Astrocyte (in vitro differentiated cells and primary cell): Measurements from ENCODE around the gene RSRP1.
"Not testable (repeated sequence)": the region's sequence is repeated elsewhere in the genome, so short reads cannot be mapped to it uniquely, and the experiment has no call there.

ENCODE experiments used
- EZH2 ChIP-seq: IDR thresholded peaks from 2 replicates; pipeline ENCODE4 v1.6.1; 2012; ENCODE audit warnings: mild to moderate bottlenecking, low read length, inconsistent platforms; ENCODE audit not compliant: insufficient read depth
- TF ChIP-seq, protein P1 (sequence below): IDR thresholded peaks from 2 replicates; pipeline ENCODE4 v1.5.1; 2011; ENCODE audit warnings: low read depth, mild to moderate bottlenecking, inconsistent platforms, low read length, moderate library complexity; ENCODE audit not compliant: insufficient read depth

DNA sequence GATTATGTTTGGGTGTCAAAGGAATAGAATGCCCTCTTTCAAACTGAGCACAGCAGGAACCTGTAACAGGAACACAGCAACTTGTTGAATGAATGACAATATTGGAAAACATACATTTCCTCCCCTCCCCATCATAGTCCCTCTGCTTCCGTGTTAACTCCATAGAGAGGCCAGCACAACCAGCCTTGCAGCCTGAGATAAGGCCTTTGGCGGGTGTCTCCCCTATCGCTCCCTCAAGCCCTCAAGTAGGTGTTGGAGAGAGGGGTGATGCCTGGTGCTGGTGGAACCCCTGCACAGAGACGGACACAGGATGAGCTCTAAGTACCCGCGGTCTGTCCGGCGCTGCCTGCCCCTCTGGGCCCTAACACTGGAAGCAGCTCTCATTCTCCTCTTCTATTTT, 25.0 kb upstream of the RSRP1 start, which contains the start of gene RHD:
- TF ChIP-seq, protein P1, sequence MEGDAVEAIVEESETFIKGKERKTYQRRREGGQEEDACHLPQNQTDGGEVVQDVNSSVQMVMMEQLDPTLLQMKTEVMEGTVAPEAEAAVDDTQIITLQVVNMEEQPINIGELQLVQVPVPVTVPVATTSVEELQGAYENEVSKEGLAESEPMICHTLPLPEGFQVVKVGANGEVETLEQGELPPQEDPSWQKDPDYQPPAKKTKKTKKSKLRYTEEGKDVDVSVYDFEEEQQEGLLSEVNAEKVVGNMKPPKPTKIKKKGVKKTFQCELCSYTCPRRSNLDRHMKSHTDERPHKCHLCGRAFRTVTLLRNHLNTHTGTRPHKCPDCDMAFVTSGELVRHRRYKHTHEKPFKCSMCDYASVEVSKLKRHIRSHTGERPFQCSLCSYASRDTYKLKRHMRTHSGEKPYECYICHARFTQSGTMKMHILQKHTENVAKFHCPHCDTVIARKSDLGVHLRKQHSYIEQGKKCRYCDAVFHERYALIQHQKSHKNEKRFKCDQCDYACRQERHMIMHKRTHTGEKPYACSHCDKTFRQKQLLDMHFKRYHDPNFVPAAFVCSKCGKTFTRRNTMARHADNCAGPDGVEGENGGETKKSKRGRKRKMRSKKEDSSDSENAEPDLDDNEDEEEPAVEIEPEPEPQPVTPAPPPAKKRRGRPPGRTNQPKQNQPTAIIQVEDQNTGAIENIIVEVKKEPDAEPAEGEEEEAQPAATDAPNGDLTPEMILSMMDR: not testable (repeated sequence)
- TF ChIP-seq EZH2: not testable (repeated sequence)
